GM23338 (cell line): Measurements from ENCODE around the gene ATP12A.

Experiments
- EZH2 ChIP-seq: fragments of 200-600 bp; sonication (generic); IDR thresholded peaks from one replicate; pipeline ENCODE4 v1.8.0; 2017; ENCODE audit warnings: antibody characterized with exemption, mild to moderate bottlenecking, low read depth; ENCODE audit not compliant: unreplicated experiment
- EZH2phosphoT487 ChIP-seq: fragments of 200-600 bp; sonication (generic); IDR thresholded peaks from one replicate; pipeline ENCODE4 v1.8.1; 2018; ENCODE audit warnings: antibody characterized with exemption; ENCODE audit not compliant: unreplicated experiment
- JUNB ChIP-seq: IDR thresholded peaks from one replicate; pipeline ENCODE4 v1.6.1; 2016; ENCODE audit warnings: antibody characterized with exemption; ENCODE audit not compliant: unreplicated experiment
- POLR2AphosphoS5 ChIP-seq: IDR thresholded peaks from 2 replicates; pipeline ENCODE4 v1.6.1; 2016; ENCODE audit warnings: antibody characterized with exemption, low read depth
- STAT1 ChIP-seq: IDR thresholded peaks from one replicate; pipeline ENCODE4 v1.6.1; 2016; ENCODE audit warnings: antibody characterized with exemption; ENCODE audit not compliant: unreplicated experiment
- ZNF114 ChIP-seq: fragments of 250-450 bp; sonication (Bioruptor Pico); IDR thresholded peaks from 2 replicates; pipeline ENCODE4 v1.5.0; 2020; ENCODE audit warnings: mild to moderate bottlenecking, moderate library complexity
- ZNF331 ChIP-seq: fragments of 250-450 bp; sonication (Bioruptor Pico); IDR thresholded peaks from 2 replicates; pipeline ENCODE4 v1.5.0; 2020; ENCODE audit warnings: low read depth, mild to moderate bottlenecking, moderate library complexity
- TF ChIP-seq, protein P1 (sequence below), 2 experiments: fragments of 200-600 bp in 1 of 2; sonication (generic) in 1 of 2; conservative IDR thresholded peaks; 2 replicates each; pipeline versions ENCODE4 v1.5.1 to v1.6.1; 2016 to 2017; ENCODE audit warnings: antibody characterized with exemption in 2 of 2, low read depth in 2 of 2, mild to moderate bottlenecking in 2 of 2, moderate library complexity in 1 of 2
- TF ChIP-seq, protein P2 (sequence below): IDR thresholded peaks from one replicate; pipeline ENCODE4 v1.6.1; 2018; ENCODE audit warnings: antibody characterized with exemption; ENCODE audit not compliant: unreplicated experiment

DNA sequence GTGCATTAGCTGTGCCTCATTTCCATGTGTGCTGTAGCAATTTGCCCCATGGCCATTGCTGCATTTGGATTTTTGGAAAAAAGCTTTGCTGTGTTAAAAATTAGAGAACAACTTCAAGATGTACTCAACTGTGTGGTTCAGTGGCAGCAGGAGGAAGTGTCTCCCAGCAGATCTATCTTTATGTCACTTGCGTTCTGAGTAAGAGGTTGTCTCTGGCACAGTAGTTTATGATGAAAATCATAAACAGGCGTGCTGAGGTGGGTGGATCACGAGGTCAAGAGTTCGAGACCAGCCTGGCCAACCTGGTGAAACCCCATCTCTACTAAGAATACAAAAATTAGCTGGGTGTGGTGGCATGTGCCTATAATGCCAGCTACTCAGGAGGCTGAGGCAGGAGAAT is 54.7 kb downstream of the ATP12A start:
- TF ChIP-seq, protein P1, sequence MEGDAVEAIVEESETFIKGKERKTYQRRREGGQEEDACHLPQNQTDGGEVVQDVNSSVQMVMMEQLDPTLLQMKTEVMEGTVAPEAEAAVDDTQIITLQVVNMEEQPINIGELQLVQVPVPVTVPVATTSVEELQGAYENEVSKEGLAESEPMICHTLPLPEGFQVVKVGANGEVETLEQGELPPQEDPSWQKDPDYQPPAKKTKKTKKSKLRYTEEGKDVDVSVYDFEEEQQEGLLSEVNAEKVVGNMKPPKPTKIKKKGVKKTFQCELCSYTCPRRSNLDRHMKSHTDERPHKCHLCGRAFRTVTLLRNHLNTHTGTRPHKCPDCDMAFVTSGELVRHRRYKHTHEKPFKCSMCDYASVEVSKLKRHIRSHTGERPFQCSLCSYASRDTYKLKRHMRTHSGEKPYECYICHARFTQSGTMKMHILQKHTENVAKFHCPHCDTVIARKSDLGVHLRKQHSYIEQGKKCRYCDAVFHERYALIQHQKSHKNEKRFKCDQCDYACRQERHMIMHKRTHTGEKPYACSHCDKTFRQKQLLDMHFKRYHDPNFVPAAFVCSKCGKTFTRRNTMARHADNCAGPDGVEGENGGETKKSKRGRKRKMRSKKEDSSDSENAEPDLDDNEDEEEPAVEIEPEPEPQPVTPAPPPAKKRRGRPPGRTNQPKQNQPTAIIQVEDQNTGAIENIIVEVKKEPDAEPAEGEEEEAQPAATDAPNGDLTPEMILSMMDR (conservative IDR thresholded peaks at IDR 0.05; ENCODE audit: low read depth in 2 of 2), result no peak
- TF ChIP-seq EZH2 (no peak), POLR2AphosphoS5 (no peak), EZH2phosphoT487 (no peak), ZNF114 (no peak), STAT1 (no peak), JUNB (no peak), ZNF331 (CRISPR knock-in tag) (no peak)
- TF ChIP-seq, protein P2, sequence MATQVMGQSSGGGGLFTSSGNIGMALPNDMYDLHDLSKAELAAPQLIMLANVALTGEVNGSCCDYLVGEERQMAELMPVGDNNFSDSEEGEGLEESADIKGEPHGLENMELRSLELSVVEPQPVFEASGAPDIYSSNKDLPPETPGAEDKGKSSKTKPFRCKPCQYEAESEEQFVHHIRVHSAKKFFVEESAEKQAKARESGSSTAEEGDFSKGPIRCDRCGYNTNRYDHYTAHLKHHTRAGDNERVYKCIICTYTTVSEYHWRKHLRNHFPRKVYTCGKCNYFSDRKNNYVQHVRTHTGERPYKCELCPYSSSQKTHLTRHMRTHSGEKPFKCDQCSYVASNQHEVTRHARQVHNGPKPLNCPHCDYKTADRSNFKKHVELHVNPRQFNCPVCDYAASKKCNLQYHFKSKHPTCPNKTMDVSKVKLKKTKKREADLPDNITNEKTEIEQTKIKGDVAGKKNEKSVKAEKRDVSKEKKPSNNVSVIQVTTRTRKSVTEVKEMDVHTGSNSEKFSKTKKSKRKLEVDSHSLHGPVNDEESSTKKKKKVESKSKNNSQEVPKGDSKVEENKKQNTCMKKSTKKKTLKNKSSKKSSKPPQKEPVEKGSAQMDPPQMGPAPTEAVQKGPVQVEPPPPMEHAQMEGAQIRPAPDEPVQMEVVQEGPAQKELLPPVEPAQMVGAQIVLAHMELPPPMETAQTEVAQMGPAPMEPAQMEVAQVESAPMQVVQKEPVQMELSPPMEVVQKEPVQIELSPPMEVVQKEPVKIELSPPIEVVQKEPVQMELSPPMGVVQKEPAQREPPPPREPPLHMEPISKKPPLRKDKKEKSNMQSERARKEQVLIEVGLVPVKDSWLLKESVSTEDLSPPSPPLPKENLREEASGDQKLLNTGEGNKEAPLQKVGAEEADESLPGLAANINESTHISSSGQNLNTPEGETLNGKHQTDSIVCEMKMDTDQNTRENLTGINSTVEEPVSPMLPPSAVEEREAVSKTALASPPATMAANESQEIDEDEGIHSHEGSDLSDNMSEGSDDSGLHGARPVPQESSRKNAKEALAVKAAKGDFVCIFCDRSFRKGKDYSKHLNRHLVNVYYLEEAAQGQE, result no peak
